HEK293T (cell line): ENCODE results near the gene ARHGAP32.

Experiments used
- BHLHE40 ChIP-seq: fragments of 450-650 bp; IDR thresholded peaks from 2 replicates; pipeline ENCODE4 v1.6.1; 2016; ENCODE audit warnings: mild to moderate bottlenecking, moderate library complexity, borderline replicate concordance
- CTBP1 ChIP-seq: fragments of 450-650 bp; IDR thresholded peaks from 2 replicates; pipeline ENCODE4 v1.6.1; 2016; ENCODE audit warnings: borderline replicate concordance
- FOXA1 ChIP-seq: fragments of 450-650 bp; IDR thresholded peaks from 2 replicates; pipeline ENCODE4 v1.6.1; 2016; ENCODE audit warnings: mild to moderate bottlenecking
- FOXK2 ChIP-seq: fragments of 450-650 bp; IDR thresholded peaks from 2 replicates; pipeline ENCODE4 v1.6.1; 2016; ENCODE audit warnings: mild to moderate bottlenecking
- FOXM1 ChIP-seq: fragments of 450-650 bp; IDR thresholded peaks from 2 replicates; pipeline ENCODE4 v1.6.1; 2017; ENCODE audit warnings: mild to moderate bottlenecking, borderline replicate concordance
- HDGF ChIP-seq: fragments of 450-650 bp; IDR thresholded peaks from 2 replicates; pipeline ENCODE4 v1.6.1; 2017; ENCODE audit warnings: antibody characterized with exemption, borderline replicate concordance
- L3MBTL2 ChIP-seq: fragments of 450-650 bp; conservative IDR thresholded peaks from 2 replicates; pipeline ENCODE4 v1.6.1; 2016; ENCODE audit warnings: mild to moderate bottlenecking
- LEF1 ChIP-seq: fragments of 450-650 bp; IDR thresholded peaks from 2 replicates; pipeline ENCODE4 v1.6.1; 2017; ENCODE audit warnings: mild to moderate bottlenecking, borderline replicate concordance
- NFRKB ChIP-seq: fragments of 450-650 bp; IDR thresholded peaks from 2 replicates; pipeline ENCODE4 v1.6.1; 2016; ENCODE audit warnings: mild to moderate bottlenecking, moderate library complexity
- PKNOX1 ChIP-seq: fragments of 450-650 bp; IDR thresholded peaks from 2 replicates; pipeline ENCODE4 v1.6.1; 2016
- SP1 ChIP-seq: fragments of 450-650 bp; IDR thresholded peaks from 2 replicates; pipeline ENCODE4 v1.6.1; 2017
- SUZ12 ChIP-seq: fragments of 450-650 bp; IDR thresholded peaks from 2 replicates; pipeline ENCODE4 v1.6.1; 2016; ENCODE audit warnings: mild to moderate bottlenecking
- ZNF384 ChIP-seq: fragments of 450-650 bp; IDR thresholded peaks from 2 replicates; pipeline ENCODE4 v1.6.1; 2016

GRCh38 chr11:128965485-128965884 is 226.6 kb downstream of the ARHGAP32 start:
- TF ChIP-seq SUZ12 (no peak), FOXM1 (no peak), ZNF384 (no peak), CTBP1 (no peak), FOXA1 (no peak), NFRKB (no peak), L3MBTL2 (no peak), HDGF (no peak), LEF1 (no peak), BHLHE40 (no peak), FOXK2 (no peak), SP1 (no peak), PKNOX1 (no peak)
